ENCODE results near the gene SMTN. TPM values are rescaled to one million over a fixed set of nuclear protein-coding genes. Genes with fewer than 3 reads are reported as not detected.

The SMTN gene
- total RNA-seq, 1 donor from 2014 or later = 44.8 TPM

- Histone ChIP-seq H3K4me3 (no peak overlapping the region), H3K36me3 (no peaks in the 10 kb centered on the region), H3K27me3 (ENCODE audit: low read depth) (no peaks in the 10 kb centered on the region), H3K27ac (no peak overlapping the region), H3K4me1 (peaks cover 14% of the 10 kb centered on the region), H3K9me3 (no peaks in the 10 kb centered on the region)
- no peak for TF ChIP-seq CTCF (IDR thresholded peaks at IDR 0.05)
- no peak for DNase-seq
- intact Hi-C loops (cut with DNase I) = no loop called here
- ATAC-seq = no peak
Measured at GRCh38 chr22:31151872-31152271, 70.8 kb downstream of the SMTN start.

- DNase-seq = no peak
- no peak for TF ChIP-seq CTCF (IDR thresholded peaks at IDR 0.05)
- Histone ChIP-seq H3K27me3 (ENCODE audit: low read depth) (no peaks in the 10 kb centered on the region), H3K4me1 (peaks cover 11% of the 10 kb centered on the region), H3K9me3 (no peaks in the 10 kb centered on the region), H3K4me3 (no peak overlapping the region), H3K27ac (no peak overlapping the region), H3K36me3 (no peaks in the 10 kb centered on the region)
- no peak for ATAC-seq
- intact Hi-C loops (cut with DNase I) = no loop called here
Measured at GRCh38 chr22:31153357-31153756, 72.2 kb downstream of the SMTN start.

Other genes with a start within 250 kb of the SMTN start
- gene MORC2, start 112.5 kb upstream of the SMTN start, total RNA-seq = 19.3 TPM
- 64.4 TPM for gene TUG1, start 112.1 kb upstream of the SMTN start, total RNA-seq
- gene SELENOM, start 26.2 kb downstream of the SMTN start, total RNA-seq = 86.8 TPM
- 4.6 TPM for gene INPP5J, start 41.6 kb downstream of the SMTN start, total RNA-seq
- 5.0 TPM for gene PLA2G3, start 59.2 kb downstream of the SMTN start, total RNA-seq
- 32.4 TPM for gene RNF185, start 78.9 kb downstream of the SMTN start, total RNA-seq
- gene LIMK2, start 131.0 kb downstream of the SMTN start, total RNA-seq = 61.2 TPM
- gene PIK3IP1, start 211.2 kb downstream of the SMTN start, total RNA-seq = 54.9 TPM